Measurements from ENCODE around the gene ZNF747. TPM values are rescaled to one million over a fixed set of nuclear protein-coding genes. Genes with fewer than 3 reads are reported as not detected.
A peak's percentile ranks its signal among the peaks of the same experiment; 100 is the strongest.

Gene ZNF747
- total RNA-seq, 6 experiments from 2014 or later, result 5.3 to 9.7 (median 6.4) TPM

- no peaks in the 10 kb centered on the region for H3K9me3 ChIP-seq
- ATAC-seq (peak in 1 of 4 donors; percentile 61), DNase-seq (no peak)
- no peak overlapping the region for H3K4me3 ChIP-seq
- TF ChIP-seq CTCF (IDR thresholded peaks at IDR 0.05) (no peak), POLR2A (IDR thresholded peaks at IDR 0.05) (no peak)
- H3K4me1 ChIP-seq, result peaks cover 0 to 20% (median 5%) of the 10 kb centered on the region in 4 donors
- intact Hi-C loops (cut with DNase I), result no loop called here
- H3K36me3 ChIP-seq, result peaks cover 0 to 7% (median 0%) of the 10 kb centered on the region in 4 donors
- no peak overlapping the region for H3K27ac ChIP-seq
- 56% methylated on average over 4 of the region's 6 CpGs for WGBS (ENCODE audit: insufficient coverage, low coverage, low lambda C conversion rate, missing lambda C conversion rate)
- H3K27me3 ChIP-seq, result no peaks in the 10 kb centered on the region
These were observed 44.4 kb downstream of the ZNF747 start for GRCh38 chr16:30490210-30490609.

GRCh38 chr16:30488764-30489605, 45.7 kb downstream of the ZNF747 start:
- Histone ChIP-seq H3K4me3 (peak overlapping the region; percentile 9 to 28 (median 17)), H3K27me3 (no peaks in the 10 kb centered on the region), H3K9me3 (no peaks in the 10 kb centered on the region), H3K36me3 (peaks cover 0 to 4% (median 0%) of the 10 kb centered on the region in 4 donors), H3K27ac (peak overlapping the region; percentile 38 to 72 (median 44)), H3K4me1 (peaks cover 0 to 20% (median 5%) of the 10 kb centered on the region in 4 donors)
- TF ChIP-seq POLR2A (IDR thresholded peaks at IDR 0.05) (no peak), CTCF (IDR thresholded peaks at IDR 0.05) (no peak)
- intact Hi-C loops (cut with DNase I), result no loop called here
- DNase-seq, result peak; percentile 60 to 80 (median 79)
- 22% methylated on average over 8 of the region's 11 CpGs for WGBS (ENCODE audit: insufficient coverage, low coverage, low lambda C conversion rate, missing lambda C conversion rate)
- ATAC-seq, result peak; percentile 81 to 92 (median 88)

GRCh38 chr16:30485818-30486436, 48.7 kb downstream of the ZNF747 start:
- peaks cover 0 to 15% (median 5%) of the 10 kb centered on the region in 4 donors for H3K4me1 ChIP-seq
- H3K9me3 ChIP-seq, result no peaks in the 10 kb centered on the region
- intact Hi-C loops (cut with DNase I), result no loop called here
- no peaks in the 10 kb centered on the region for H3K36me3 ChIP-seq
- TF ChIP-seq POLR2A (IDR thresholded peaks at IDR 0.05), result no peak
- TF ChIP-seq CTCF (IDR thresholded peaks at IDR 0.05), result no peak
- H3K27me3 ChIP-seq, result no peaks in the 10 kb centered on the region
- H3K4me3 ChIP-seq, result no peak overlapping the region
- WGBS (ENCODE audit: insufficient coverage, low coverage, low lambda C conversion rate, missing lambda C conversion rate), result 61% methylated on average over 5 of the region's 7 CpGs
- no peak overlapping the region for H3K27ac ChIP-seq
- no peak for DNase-seq
- ATAC-seq, result no peak

- no peak for ATAC-seq
- H3K36me3 ChIP-seq, result no peaks in the 10 kb centered on the region
- H3K27ac ChIP-seq, result no peak overlapping the region
- intact Hi-C loops (cut with DNase I), result no loop called here
- DNase-seq, result no peak
- H3K9me3 ChIP-seq, result no peaks in the 10 kb centered on the region
- no peak for TF ChIP-seq POLR2A (IDR thresholded peaks at IDR 0.05)
- TF ChIP-seq CTCF (IDR thresholded peaks at IDR 0.05), result no peak
- peaks cover 0 to 10% (median 5%) of the 10 kb centered on the region in 4 donors for H3K4me1 ChIP-seq
- H3K27me3 ChIP-seq, result no peaks in the 10 kb centered on the region
- H3K4me3 ChIP-seq, result no peak overlapping the region
These were observed 49.8 kb downstream of the ZNF747 start for GRCh38 chr16:30484887-30485286.
